ENCODE measurements around the gene FYN. TPM values are rescaled to one million over a fixed set of nuclear protein-coding genes. Genes with fewer than 3 reads are reported as not detected.

FYN gene
- total and polyA plus RNA-seq, 2 of the 13 experiments (the other 11 are each of a cell fraction or from before 2014, with no cell fraction given): 15.5 to 24.6 TPM

DNA sequence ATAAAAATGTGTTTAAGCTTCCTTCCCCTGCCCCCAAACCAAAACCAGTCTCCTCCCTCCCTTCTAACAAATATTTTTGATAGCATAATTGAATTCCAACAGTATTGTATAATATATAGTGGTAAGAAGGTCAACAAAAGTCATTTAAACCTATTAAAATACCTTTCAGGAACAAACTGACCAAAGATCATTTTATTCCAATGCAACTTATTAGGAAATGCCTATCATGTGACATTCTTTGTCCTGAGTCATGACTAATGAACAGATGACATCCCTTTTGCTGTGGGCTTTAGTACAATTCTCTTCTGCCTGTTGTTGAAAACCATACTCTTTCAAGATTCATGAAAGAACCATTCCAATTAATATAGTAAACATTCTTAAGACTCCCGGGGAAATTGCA lies 216.1 kb downstream of the FYN start (continued):
- TF ChIP-seq, protein P1, sequence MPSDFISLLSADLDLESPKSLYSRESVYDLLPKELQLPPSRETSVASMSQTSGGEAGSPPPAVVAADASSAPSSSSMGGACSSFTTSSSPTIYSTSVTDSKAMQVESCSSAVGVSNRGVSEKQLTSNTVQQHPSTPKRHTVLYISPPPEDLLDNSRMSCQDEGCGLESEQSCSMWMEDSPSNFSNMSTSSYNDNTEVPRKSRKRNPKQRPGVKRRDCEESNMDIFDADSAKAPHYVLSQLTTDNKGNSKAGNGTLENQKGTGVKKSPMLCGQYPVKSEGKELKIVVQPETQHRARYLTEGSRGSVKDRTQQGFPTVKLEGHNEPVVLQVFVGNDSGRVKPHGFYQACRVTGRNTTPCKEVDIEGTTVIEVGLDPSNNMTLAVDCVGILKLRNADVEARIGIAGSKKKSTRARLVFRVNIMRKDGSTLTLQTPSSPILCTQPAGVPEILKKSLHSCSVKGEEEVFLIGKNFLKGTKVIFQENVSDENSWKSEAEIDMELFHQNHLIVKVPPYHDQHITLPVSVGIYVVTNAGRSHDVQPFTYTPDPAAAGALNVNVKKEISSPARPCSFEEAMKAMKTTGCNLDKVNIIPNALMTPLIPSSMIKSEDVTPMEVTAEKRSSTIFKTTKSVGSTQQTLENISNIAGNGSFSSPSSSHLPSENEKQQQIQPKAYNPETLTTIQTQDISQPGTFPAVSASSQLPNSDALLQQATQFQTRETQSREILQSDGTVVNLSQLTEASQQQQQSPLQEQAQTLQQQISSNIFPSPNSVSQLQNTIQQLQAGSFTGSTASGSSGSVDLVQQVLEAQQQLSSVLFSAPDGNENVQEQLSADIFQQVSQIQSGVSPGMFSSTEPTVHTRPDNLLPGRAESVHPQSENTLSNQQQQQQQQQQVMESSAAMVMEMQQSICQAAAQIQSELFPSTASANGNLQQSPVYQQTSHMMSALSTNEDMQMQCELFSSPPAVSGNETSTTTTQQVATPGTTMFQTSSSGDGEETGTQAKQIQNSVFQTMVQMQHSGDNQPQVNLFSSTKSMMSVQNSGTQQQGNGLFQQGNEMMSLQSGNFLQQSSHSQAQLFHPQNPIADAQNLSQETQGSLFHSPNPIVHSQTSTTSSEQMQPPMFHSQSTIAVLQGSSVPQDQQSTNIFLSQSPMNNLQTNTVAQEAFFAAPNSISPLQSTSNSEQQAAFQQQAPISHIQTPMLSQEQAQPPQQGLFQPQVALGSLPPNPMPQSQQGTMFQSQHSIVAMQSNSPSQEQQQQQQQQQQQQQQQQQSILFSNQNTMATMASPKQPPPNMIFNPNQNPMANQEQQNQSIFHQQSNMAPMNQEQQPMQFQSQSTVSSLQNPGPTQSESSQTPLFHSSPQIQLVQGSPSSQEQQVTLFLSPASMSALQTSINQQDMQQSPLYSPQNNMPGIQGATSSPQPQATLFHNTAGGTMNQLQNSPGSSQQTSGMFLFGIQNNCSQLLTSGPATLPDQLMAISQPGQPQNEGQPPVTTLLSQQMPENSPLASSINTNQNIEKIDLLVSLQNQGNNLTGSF (CRISPR knock-in tag; IDR thresholded peaks at IDR 0.05): no peak
- TF ChIP-seq, protein P2, sequence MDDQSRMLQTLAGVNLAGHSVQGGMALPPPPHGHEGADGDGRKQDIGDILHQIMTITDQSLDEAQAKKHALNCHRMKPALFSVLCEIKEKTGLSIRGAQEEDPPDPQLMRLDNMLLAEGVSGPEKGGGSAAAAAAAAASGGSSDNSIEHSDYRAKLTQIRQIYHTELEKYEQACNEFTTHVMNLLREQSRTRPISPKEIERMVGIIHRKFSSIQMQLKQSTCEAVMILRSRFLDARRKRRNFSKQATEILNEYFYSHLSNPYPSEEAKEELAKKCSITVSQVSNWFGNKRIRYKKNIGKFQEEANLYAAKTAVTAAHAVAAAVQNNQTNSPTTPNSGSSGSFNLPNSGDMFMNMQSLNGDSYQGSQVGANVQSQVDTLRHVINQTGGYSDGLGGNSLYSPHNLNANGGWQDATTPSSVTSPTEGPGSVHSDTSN (CRISPR knock-in tag; IDR thresholded peaks at IDR 0.05; ENCODE audit: borderline replicate concordance): no peak
- TF ChIP-seq ZNF773 (CRISPR knock-in tag; IDR thresholded peaks at IDR 0.05; ENCODE audit: borderline replicate concordance) (no peak), TP53 (CRISPR knock-in tag; conservative IDR thresholded peaks at IDR 0.05) (no peak), DPF2 (CRISPR knock-in tag; IDR thresholded peaks at IDR 0.05; ENCODE audit: borderline replicate concordance, low read depth) (no peak), MAFF (IDR thresholded peaks at IDR 0.05; ENCODE audit: low read depth, low read length) (peak; percentile 46), PHF20 (CRISPR knock-in tag; IDR thresholded peaks at IDR 0.05) (no peak), KDM2A (CRISPR knock-in tag; IDR thresholded peaks at IDR 0.05; ENCODE audit: borderline replicate concordance, low read depth) (no peak), AHR (CRISPR knock-in tag; IDR thresholded peaks at IDR 0.05) (no peak), SMARCE1 (IDR thresholded peaks at IDR 0.05; ENCODE audit: borderline replicate concordance) (no peak), ARNT2 (CRISPR knock-in tag; IDR thresholded peaks at IDR 0.05; ENCODE audit: low read depth) (no peak), ZNF768 (CRISPR knock-in tag; IDR thresholded peaks at IDR 0.05) (no peak), CENPX (CRISPR knock-in tag; IDR thresholded peaks at IDR 0.05) (no peak), SRY (CRISPR knock-in tag; IDR thresholded peaks at IDR 0.05) (no peak), ZNF253 (CRISPR knock-in tag; IDR thresholded peaks at IDR 0.05; ENCODE audit: borderline replicate concordance) (no peak), ZNF367 (CRISPR knock-in tag; IDR thresholded peaks at IDR 0.05; ENCODE audit: borderline replicate concordance) (no peak), HOXD1 (CRISPR knock-in tag; IDR thresholded peaks at IDR 0.05) (no peak), ZNF138 (CRISPR knock-in tag; IDR thresholded peaks at IDR 0.05; ENCODE audit: low read depth) (no peak), ATF1 (CRISPR knock-in tag; IDR thresholded peaks at IDR 0.05) (no peak)
- TF ChIP-seq, protein P3, sequence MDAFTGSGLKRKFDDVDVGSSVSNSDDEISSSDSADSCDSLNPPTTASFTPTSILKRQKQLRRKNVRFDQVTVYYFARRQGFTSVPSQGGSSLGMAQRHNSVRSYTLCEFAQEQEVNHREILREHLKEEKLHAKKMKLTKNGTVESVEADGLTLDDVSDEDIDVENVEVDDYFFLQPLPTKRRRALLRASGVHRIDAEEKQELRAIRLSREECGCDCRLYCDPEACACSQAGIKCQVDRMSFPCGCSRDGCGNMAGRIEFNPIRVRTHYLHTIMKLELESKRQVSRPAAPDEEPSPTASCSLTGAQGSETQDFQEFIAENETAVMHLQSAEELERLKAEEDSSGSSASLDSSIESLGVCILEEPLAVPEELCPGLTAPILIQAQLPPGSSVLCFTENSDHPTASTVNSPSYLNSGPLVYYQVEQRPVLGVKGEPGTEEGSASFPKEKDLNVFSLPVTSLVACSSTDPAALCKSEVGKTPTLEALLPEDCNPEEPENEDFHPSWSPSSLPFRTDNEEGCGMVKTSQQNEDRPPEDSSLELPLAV (CRISPR knock-in tag; conservative IDR thresholded peaks at IDR 0.05; ENCODE audit: low read depth): no peak
- TF ChIP-seq, protein P4, sequence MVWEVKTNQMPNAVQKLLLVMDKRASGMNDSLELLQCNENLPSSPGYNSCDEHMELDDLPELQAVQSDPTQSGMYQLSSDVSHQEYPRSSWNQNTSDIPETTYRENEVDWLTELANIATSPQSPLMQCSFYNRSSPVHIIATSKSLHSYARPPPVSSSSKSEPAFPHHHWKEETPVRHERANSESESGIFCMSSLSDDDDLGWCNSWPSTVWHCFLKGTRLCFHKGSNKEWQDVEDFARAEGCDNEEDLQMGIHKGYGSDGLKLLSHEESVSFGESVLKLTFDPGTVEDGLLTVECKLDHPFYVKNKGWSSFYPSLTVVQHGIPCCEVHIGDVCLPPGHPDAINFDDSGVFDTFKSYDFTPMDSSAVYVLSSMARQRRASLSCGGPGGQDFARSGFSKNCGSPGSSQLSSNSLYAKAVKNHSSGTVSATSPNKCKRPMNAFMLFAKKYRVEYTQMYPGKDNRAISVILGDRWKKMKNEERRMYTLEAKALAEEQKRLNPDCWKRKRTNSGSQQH (CRISPR knock-in tag; IDR thresholded peaks at IDR 0.05; ENCODE audit: low read depth): no peak
- TF ChIP-seq, protein P5, sequence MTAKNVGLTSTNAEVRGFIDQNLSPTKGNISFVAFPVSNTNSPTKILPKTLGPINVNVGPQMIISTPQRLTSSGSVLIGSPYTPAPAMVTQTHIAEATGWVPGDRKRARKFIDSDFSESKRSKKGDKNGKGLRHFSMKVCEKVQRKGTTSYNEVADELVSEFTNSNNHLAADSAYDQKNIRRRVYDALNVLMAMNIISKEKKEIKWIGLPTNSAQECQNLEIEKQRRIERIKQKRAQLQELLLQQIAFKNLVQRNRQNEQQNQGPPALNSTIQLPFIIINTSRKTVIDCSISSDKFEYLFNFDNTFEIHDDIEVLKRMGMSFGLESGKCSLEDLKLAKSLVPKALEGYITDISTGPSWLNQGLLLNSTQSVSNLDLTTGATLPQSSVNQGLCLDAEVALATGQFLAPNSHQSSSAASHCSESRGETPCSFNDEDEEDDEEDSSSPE (CRISPR knock-in tag; IDR thresholded peaks at IDR 0.05): no peak

All from HepG2 (cell line).